HG03039 (cell line): ENCODE measurements around the gene ZNF253.
"Not testable (repeated sequence)": the region's sequence is repeated elsewhere in the genome, so short reads cannot be mapped to it uniquely, and the experiment has no call there.

Experiments
- ATAC-seq: cut with Tn5 transposase; IDR thresholded peaks from one replicate; pipeline ENCODE4 v1.9.1; 2021; ENCODE audit warnings: mild to moderate bottlenecking, moderate library complexity; ENCODE audit not compliant: unreplicated experiment

The ZNF253 gene

DNA sequence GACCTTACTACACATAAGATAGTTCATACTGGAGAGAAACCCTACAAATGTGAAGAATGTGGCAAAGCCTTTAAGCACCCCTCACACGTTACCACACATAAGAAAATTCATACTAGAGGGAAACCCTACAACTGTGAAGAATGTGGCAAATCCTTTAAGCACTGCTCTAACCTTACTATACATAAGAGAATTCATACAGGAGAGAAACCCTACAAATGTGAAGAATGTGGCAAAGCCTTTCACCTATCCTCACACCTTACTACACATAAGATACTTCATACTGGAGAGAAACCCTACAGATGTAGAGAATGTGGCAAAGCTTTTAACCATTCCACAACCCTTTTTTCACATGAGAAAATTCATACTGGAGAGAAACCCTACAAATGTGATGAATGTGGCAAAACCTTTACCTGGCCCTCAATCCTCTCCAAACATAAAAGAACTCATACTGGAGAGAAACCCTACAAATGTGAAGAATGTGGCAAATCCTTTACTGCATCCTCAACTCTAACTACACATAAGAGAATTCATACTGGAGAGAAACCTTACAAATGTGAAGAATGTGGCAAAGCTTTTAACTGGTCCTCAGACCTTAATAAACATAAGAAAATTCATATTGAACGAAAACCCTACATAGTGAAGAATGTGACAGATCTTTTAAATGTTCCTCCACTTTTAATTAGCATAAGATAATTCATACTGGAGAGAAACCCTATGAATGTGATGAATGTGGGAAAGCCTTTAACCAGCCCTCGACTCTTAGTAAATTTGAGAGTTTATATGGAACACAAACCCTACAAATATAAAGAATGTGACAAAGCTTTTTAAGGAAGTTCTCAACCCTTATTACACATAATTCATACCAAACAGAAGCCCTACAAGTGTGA, 26.6 kb downstream of the ZNF253 start:
- ATAC-seq, result not testable (repeated sequence)

DNA sequence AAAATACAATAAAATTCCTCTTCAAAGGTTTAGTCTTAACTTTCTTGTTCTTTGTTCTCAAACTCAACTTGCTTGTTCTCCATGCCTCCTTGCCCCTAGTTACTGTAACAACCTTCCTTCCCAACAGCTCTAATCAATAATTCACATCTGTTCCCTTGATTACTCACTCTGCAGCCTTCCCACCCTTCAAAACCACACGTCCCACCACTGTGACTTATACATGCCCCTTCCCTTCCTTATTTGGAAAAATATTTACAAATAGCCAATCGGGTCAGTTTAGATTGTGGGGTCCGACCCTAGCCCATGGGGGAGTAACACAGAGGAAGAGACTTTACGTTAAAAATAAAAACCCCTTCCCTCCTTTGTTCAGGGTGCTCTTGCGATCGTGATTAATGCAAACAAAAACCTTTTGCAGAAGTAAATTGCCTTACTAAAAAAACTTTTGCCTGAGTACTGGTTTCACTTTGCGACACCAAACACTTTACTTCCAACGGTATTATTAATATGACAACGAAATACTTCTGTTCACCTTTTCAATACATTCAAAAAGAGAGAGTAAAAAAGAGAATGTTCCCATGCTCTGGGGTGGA, 34.6 kb downstream of the ZNF253 start:
- no peak for ATAC-seq

DNA sequence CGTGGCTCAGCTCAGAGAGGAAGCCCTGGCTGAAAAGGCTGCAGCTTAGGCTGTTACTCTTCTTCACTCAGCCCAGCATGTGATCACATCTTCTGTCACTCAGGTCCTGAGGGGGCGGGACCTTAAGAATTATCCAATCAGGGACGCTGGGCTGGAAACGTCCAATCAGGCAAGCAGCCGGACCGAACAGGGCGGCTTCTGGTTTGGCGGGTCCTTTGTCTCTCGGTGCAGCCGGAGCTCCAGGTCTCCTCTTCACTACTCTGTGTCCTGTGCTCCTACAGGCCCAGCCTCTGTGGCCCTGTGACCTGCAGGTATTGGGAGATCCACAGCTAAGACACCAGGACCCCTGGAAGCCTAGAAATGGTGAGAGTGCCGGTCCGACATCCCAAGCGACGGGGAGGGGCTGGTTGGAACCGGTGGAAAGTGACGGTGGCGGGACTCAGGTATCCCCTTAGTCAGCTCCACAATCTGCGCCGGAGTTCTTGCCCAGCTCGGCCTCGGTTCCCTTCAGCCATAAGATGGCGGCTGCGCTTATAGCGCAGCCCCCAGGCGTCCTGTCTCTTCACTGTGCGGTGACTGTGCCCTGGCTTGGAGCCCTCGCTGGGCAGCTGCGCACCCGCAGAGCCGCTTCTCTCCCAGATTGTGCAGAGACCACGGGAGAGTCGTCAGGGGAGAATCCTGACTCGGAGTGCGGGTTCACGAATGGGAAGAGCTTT, 35.2 kb downstream of the ZNF253 start, which contains the start of gene ZNF93:
TSS of gene ZNF93 (plus strand) at position 218 of the 716 bp plus-strand sequence. CDS start at position 361, 143 bp downstream.
- peak; percentile 93 for ATAC-seq

DNA sequence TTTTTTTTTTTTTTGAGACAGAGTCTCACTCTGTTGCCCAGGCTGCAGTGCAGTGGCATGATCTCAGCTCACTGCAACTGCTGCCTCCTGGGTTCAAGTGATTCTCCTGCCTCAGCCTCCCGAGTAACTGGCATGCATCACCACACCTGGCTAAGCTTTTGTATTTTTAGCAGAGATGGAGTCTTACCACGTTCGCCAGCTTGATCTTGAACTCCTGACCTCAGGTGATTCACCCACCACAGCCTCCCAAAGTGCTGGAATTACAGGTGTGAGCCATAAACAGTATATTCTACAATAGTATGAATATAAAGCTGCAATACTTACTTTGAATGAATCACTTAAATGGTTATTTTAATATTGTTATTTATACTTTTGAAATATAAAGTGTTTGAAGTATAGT, 41.9 kb downstream of the ZNF253 start:
- ATAC-seq, result not testable (repeated sequence)

DNA sequence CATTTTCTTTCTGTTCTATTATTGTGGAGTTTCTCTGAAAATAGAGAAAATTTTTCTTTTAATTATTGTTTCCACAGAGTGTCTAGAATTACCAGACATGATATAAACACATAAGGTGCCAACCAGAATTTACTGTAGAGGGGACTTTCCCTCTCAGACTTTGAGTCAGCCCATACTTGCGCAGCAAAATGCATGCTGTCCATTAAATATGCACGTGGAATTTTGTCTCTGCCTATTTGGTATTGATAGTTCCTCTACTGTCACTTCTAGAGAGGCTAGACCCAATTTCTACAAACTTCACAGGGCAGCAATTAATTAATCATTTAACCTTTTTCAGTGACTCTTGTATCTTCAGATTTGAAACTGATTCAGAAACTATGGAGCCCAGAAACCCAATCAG, 44.0 kb downstream of the ZNF253 start:
- no peak for ATAC-seq

DNA sequence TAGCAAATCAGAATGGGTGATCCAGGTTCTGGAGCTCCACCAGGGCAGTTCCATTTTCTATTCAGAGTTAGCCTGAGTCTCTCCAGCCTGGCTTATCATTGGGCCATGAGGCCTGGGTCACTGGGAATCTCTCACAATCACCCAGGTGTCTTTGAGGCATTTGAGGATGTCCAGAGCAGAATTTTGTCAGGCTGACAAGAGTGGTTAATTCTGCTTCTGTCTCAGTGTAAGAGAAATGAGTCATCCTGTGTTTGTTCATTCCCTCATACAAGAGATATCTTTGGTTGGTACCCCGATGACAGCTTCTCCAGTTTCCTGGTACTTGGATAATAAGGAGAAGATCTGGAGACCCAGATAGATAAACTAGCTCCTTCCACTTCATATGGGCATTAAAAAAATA, 45.5 kb downstream of the ZNF253 start:
- ATAC-seq, result no peak

DNA sequence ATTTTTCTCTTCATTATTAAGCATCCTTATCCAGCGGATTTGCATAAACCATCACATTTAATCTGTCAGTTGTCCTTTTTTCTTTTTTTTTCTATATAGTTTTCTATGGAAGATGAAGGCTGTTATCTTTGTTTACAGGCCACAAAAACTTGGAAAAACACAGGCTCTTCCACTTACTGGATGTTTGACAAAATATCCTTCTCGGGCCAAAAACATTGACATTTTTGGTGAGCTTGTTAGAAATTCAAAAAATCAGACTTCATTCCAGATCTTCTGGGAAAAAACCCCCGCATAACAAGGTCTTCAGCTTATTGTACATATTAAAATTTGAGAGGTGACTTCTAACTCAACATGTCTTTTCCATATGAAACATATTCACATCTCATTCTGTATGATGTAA, 48.9 kb downstream of the ZNF253 start:
- ATAC-seq, result no peak

DNA sequence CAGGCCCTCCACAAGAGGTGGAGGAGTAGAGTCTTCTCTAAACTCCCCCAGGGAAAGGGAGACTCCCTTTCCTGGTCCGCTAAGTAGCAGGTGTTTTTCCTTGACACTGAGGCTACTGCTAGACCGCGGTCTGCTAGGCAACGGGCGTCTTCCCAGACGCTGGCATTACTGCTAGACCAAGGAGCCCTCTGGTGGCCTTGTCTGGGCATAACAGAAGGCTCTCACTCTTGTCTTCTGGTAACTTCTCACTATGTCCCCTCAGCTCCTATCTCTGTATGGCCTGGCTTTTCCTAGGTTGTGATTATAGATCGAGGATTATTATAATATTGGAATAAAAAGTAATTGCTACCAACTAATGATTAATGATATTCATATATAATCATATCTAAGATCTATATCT, 64.7 kb downstream of the ZNF253 start:
- ATAC-seq, result not testable (repeated sequence)

DNA sequence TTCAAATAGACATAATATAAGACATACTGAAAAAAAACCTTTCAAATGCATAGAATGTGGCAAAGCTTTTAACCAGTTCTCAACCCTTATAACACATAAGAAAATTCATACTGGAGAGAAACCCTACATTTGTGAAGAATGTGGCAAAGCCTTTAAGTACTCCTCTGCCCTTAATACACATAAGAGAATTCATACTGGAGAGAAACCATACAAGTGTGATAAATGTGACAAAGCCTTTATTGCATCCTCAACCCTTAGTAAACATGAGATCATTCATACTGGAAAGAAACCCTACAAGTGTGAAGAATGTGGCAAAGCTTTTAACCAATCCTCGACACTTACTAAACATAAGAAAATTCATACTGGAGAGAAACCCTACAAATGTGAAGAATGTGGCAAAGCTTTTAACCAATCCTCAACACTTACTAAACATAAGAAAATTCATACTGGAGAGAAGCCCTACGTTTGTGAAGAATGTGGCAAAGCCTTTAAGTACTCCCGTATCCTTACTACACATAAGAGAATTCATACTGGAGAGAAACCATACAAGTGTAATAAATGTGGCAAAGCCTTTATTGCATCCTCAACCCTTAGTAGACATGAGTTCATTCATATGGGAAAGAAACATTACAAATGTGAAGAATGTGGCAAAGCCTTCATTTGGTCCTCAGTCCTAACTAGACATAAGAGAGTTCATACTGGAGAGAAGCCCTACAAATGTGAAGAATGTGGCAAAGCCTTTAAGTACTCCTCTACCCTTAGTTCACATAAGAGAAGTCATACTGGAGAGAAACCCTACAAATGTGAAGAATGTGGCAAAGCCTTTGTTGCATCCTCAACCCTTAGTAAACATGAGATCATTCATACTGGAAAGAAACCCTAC, 68.0 kb downstream of the ZNF253 start:
- not testable (repeated sequence) for ATAC-seq

DNA sequence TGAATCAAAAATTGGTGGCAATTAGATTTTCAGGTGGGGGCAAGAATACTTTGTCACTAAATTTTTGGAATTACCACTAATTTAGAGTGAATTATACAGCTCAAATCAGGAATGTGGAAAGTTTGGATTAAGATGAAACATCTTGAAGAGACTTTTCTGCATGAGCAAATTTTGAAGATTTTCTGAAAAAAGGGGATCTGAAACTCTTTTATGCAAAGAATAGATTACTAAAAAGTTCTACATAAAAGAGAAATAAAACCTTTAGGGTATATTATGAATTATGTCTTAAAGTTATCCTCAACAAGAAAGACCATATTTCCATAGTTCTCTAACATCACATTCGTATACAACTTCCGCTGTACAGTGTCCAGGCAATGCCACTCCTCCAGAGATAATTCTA, 71.7 kb downstream of the ZNF253 start:
- ATAC-seq, result no peak

DNA sequence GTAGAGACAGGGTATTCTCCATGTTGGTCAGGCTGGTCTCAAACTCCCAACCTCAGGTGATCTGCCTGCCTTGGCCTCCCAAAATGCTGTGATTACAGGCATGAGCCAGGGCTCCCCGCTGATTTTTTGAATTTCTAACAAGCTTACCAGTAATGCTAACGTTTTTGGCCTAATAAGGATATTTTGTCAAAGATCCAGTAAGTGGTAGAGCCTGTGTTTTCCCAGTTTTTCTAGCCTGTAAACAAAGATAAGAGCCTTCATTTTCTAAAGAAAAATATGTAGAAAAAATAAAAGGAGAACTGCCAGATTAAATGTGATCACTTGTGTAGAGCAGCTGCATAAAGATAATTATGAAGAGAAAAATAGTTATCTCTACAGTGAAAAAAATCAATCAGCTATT, 72.8 kb downstream of the ZNF253 start:
- ATAC-seq, result no peak

DNA sequence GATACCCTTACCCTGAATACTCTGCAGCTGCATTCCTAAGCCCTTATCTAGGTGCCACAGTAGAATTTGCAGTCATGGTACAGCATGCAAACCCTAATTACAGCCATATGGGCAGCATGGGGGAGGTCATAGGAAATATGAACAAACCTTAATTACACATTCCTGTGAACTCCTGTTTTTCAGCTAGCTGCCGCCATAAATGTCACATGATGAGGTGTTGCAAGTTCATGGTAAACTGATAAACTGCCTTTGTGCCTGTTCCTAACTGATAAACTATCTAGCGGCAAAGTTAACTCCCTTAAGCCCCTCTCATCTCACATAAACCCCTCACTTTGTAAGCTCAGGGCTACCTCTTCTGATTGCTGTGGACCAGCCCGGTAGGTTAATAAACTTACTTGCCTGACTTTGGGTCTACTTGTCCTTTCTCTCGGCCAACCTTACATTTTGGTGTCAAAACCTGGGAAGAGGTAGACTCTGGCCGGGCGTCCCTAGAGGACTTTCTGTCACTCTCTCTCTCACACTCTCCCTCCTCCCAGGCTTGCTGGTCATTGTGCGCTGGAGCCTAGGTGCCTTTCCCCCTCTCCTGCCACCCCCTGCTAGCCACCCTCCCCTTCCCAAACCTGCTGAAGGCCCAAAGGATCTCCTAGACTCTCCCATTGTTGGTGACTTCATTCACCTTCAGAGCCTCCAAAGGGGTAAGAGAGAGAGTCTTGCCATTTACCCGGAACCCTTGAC, 78.3 kb downstream of the ZNF253 start:
- ATAC-seq, result no peak
